Fibroblast of gingiva (primary cell): ENCODE data around the gene CALCR.
"Not testable (repeated sequence)": the region's sequence is repeated elsewhere in the genome, so short reads cannot be mapped to it uniquely, and the experiment has no call there.

Experiments used
- DNase-seq: peaks from one replicate; pipeline ENCODE4 v3.0.0-alpha.2; 2011; ENCODE audit warnings: low read depth

The CALCR gene

GRCh38 chr7:93559639-93560491 lies 14.7 kb downstream of the CALCR start:
- DNase-seq, result no peak

- DNase-seq, result no peak
Observed at GRCh38 chr7:93558705-93559614, 15.6 kb downstream of the CALCR start.

- no peak for DNase-seq
Observed at GRCh38 chr7:93551931-93552330, 22.6 kb downstream of the CALCR start.

DNA sequence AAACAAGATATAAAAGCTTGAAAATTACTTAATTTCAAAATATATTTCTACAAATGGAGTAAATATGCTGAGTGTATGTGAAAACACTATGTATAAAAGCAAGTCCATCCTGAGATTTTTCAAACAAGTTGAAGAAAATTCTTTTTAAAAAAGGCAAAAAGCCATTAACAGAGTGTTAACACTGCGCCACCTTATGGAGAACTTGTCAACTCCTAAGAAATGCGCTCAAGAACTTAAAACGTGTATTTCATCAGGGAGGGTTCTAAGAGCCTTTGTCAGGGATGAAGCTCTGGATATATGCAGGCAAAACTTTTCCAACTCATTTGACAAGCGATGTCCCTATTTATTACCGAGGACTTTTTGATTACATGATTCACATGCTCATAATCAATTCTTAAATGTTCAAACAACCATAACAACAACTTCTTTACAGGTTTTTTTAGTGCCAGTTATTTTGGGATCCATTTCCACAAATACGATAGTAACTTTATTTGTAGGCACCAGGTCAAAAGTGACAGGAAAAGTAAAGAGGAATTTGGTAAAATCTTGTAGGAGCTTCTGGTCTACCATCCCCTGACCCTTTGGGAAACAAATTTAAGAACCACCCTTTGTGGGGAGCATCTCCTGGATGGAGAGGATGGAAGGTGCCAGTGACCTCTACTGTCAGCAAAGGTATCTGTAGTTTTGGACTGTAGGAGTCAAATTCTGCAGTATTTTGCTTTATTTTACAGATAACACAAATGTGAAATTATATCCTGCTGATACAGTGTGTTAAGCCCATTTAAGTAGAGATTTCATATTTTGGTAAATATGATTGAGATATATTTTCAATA lies 23.2 kb downstream of the CALCR start:
- DNase-seq, result peak; percentile 49

DNA sequence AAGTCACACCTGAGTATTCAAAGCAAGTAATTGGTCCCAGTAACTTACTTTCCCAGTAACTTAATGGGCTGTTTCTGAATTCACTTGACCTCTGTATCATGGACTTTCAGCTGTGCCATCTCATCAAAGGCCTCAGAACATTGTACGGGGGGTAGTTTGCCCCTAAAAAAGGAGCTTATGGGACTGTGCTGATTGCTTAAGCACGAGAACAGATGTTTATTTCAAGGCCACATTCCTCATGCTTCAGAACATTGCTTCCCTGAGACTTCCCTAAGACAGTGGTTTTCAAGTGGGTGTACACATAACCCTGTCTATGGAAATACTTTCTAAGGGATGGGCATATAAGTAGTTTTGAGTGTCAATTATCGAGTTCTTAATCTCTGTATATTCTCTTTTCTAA lies 26.8 kb downstream of the CALCR start:
- no peak for DNase-seq

- DNase-seq, result no peak
Observed at GRCh38 chr7:93544691-93545090, 29.8 kb downstream of the CALCR start.

DNA sequence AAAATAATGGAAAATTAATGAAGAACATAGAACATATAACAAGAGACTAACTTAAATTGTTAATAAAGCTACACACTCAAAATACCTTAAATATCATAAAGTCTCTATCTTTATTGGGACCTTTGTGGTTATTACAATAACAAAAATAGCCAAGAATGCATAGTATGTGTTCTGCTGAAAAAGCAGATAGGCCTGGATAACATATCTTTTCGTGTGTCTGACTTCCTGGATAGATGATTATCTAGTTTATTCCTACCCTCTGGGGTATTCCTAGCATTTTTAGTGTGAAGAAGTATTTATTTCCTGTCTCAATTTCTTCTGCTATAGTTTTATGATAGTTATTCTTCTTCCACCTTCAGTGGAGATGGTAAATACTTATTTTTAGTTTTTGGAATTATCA lies 36.5 kb downstream of the CALCR start:
- DNase-seq, result no peak

DNA sequence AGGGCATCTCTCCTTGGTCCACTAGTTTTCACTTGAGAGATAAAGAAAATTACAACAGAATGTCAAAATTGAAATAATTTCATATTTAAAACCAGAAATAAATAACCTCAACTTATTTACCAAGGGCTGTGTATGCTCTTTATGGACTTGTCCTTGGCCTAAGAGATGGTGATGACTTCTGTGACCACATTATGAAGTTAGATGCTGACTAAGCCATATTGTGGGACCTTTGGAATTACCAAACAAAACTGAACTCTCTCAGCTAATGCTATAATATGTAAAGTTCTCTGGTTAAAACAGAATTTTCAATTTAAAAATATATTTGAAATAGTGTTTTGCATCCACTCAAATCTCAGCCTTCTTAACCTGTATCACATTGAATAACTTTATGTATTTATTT lies 38.9 kb downstream of the CALCR start:
- DNase-seq, result no peak

GRCh38 chr7:93530701-93531100 lies 43.8 kb downstream of the CALCR start:
- DNase-seq, result no peak

- no peak for DNase-seq
Observed at GRCh38 chr7:93516834-93517233, 57.7 kb downstream of the CALCR start.

DNA sequence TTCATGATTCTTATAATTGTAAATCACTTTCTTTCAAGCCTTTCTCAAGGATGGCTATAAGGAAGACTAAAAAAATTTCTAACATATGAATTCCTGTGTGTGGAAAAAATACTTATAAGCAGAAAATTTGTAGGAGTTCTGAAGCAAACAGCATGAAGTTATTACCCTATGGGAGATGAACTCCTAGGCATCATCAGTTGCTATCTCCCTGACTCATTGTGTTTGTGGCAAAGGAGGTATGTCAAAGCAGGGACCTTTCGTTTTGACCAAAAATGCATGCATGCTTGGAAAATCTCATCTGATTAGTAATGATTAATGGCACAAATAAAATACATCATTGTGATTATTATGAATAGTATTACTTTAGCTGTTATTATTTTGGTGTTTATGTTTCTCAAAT lies 59.4 kb downstream of the CALCR start:
- no peak for DNase-seq

GRCh38 chr7:93509303-93509702 lies 65.2 kb downstream of the CALCR start:
- DNase-seq, result no peak

DNA sequence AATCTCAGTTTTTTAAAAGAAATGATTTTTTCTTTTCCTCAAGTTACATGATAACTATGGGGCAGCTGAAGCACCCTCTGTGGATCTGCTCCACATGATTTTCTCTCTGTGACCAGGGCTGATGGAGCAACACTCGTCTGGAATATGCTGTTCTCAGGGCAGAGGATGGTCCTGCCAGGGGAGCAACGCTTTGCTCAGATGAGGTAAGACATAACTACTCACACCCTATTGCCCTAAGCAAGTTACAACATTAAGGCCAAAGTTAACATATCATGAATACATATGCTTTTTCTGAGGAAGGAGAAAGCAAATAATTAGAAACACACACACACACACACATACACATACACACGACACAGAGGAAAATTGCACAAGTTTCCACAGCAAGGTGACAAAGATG lies 71.4 kb downstream of the CALCR start:
- no peak for DNase-seq

GRCh38 chr7:93491860-93492259 lies 82.7 kb downstream of the CALCR start:
- not testable (repeated sequence) for DNase-seq

DNA sequence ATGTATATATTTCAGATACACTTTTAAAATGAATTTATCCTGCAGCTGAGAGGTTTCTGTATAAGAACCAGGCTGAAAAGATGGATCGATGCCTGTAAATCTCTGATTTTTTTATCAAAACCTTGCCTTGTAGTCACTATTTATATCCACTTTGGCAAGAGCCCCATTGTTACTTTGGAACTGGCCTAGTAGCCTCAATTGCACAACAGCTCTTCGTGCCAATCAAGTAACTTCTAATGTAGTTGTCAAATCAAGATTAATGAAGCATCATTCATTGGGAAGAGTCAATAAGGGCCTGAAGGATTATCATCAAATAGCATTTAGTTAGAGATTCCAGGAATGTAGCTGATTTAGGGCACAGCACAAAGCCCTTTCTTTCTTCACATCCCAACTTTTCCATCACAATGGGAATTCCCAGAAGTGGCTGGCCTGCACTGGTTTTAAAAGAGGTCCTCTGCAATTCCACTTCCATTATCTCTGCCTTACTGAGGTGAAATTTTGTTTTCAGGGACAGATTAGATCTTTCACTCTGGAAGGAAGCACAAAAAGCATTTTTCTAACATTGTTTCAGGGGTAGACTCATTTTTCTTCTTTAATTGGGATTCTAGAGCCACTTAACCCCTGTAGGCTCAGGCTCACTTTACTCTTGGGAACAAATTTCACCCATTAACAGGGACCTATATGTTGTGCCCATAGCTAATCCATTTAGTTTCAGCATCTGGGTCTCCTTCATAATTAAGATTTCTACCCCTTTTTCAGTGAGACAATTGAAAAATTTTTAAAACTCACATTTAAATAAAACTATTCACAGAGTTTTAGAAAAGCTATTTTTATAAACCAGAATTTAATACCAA lies 97.8 kb downstream of the CALCR start:
- no peak for DNase-seq

DNA sequence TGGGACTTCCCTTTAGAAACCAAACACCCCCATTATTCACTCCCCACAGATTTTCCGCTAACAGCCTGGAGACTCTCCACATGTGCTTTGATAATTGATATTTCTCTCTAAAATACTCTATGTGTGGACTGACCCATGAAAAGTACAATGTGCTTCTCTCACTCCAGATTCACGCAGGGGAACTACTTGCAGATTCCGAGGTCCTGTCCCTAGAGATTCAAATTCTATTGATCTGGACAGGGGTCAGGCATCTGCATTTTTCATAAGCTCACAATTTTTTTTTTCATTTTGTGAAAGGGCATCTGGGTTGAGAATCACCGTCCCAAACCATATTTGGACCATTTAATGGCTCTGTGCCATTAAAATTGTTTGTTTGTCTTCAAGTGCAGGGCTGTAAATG lies 98.7 kb downstream of the CALCR start:
- DNase-seq, result no peak

GRCh38 chr7:93471456-93471855 lies 103.1 kb downstream of the CALCR start:
- no peak for DNase-seq

DNA sequence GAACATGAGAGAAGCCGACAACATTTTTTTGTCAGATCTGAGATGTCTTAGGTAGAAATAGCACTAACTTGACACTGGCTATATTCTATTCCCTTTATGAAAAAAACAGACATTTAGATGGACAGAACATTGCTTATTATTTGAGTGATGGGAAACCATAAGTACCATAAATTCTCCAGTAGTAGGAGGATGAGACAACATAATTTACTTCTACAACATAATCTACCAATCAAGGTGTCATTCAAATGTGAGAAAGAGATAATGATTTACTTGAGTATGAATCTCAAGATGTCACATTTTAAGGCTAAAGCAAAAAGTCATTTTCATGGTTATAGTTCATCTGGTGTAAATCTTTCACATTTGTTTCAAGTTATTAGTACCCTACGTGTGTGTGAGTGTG lies 110.8 kb downstream of the CALCR start:
- DNase-seq, result no peak

- no peak for DNase-seq
Observed at GRCh38 chr7:93461350-93461749, 113.2 kb downstream of the CALCR start.

GRCh38 chr7:93453262-93453661 lies 121.3 kb downstream of the CALCR start:
- DNase-seq, result no peak

- DNase-seq, result no peak
Observed at GRCh38 chr7:93448176-93448575, 126.3 kb downstream of the CALCR start.
